ENCODE measurements around the gene HOXA3. TPM values are rescaled to one million over a fixed set of nuclear protein-coding genes. Genes with fewer than 3 reads are reported as not detected.

Gene HOXA3
- total and polyA plus RNA-seq, 9 of the 15 experiments (the other 6 are each of a cell fraction or from before 2014, with no cell fraction given), result 0.04 to 0.13 TPM; not detected in 7

GRCh38 chr7:27192546-27193334, 40.4 kb upstream of the HOXA3 start:
- Histone ChIP-seq H3K27ac (ENCODE audit: extremely low read depth, low read depth, low read length) (no peak overlapping the region), H3K9me1 (ENCODE audit: control insufficient read depth, insufficient read depth, low read length) (no peaks in the 10 kb centered on the region), H2AFZ (ENCODE audit: low read depth, low read length) (no peak overlapping the region), H3K36me3 (ENCODE audit: control insufficient read depth, insufficient read depth, low read length) (no peaks in the 10 kb centered on the region), H3K27me3 (ENCODE audit: control insufficient read depth in 2 of 2, insufficient read depth in 2 of 2, low read length in 2 of 2) (peaks cover 26 to 54% of the 10 kb centered on the region in 2 experiments), H4K20me1 (replicated peaks; ENCODE audit: control insufficient read depth, insufficient read depth, low read length) (no peaks in the 10 kb centered on the region), H3K4me3 (no peak overlapping the region), H3K9me3 (replicated peaks; ENCODE audit: control insufficient read depth, insufficient read depth, low read depth, low read length) (no peaks in the 10 kb centered on the region), H3K4me1 (replicated peaks in 1 of 2; ENCODE audit: control insufficient read depth in 2 of 2, insufficient read depth in 2 of 2, low read length in 2 of 2) (peaks cover 0 to 17% of the 10 kb centered on the region in 2 experiments; a peak in 2 of 5 replicates), H3K9ac (ENCODE audit: insufficient read depth in 1 of 2, low read depth in 2 of 2, low read length in 2 of 2) (no peak overlapping the region), H3K4me2 (ENCODE audit: insufficient read depth, low read length) (no peak overlapping the region), H3K79me2 (ENCODE audit: control insufficient read depth, insufficient read depth, low read length) (no peaks in the 10 kb centered on the region)
- intact Hi-C loops (cut with micrococcal nuclease), result no loop called here
- ATAC-seq (no peak), FAIRE-seq (no peak), DNase-seq (ENCODE audit: extremely low read depth in 1 of 4, low spot score in 3 of 4) (no peak)
- BruUV-seq (replicated peaks), result no TSS peak
- 41% methylated on average over 59 of the region's 78 CpGs for WGBS (ENCODE audit: insufficient coverage, low coverage, missing lambda C conversion rate)
- in situ Hi-C loops (cut with MboI), result no loop called here
- ChIA-PET CTCF (ENCODE audit: low intra/inter-chr PET ratio) (no interaction called here), POLR2A (no interaction called here)
- TF ChIP-seq GABPB1 (CRISPR knock-in tag; IDR thresholded peaks at IDR 0.05) (no peak), ZNF23 (CRISPR knock-in tag; IDR thresholded peaks at IDR 0.05) (no peak), RCOR1 (IDR thresholded peaks at IDR 0.05; ENCODE audit: borderline replicate concordance in 1 of 2, low read depth in 2 of 2, low read length in 2 of 2) (no peak), ATF7 (IDR thresholded peaks at IDR 0.05) (no peak), WHSC1 (IDR thresholded peaks at IDR 0.05; ENCODE audit: low read length) (no peak), NCOA1 (IDR thresholded peaks at IDR 0.05; ENCODE audit: low read depth) (no peak), PTBP1 (IDR thresholded peaks at IDR 0.05; ENCODE audit: low read depth, low read length) (no peak), ELF2 (CRISPR knock-in tag; IDR thresholded peaks at IDR 0.05) (no peak), GTF2A2 (tag; IDR thresholded peaks at IDR 0.05) (no peak), RBM14 (IDR thresholded peaks at IDR 0.05; ENCODE audit: borderline replicate concordance, insufficient read depth, low read depth, low read length) (no peak), SMARCC2 (IDR thresholded peaks at IDR 0.05; ENCODE audit: low read depth) (no peak), TARDBP (IDR thresholded peaks at IDR 0.05) (no peak), ETV5 (CRISPR knock-in tag; IDR thresholded peaks at IDR 0.05; ENCODE audit: low read depth) (no peak)
- TF ChIP-seq, protein P1, sequence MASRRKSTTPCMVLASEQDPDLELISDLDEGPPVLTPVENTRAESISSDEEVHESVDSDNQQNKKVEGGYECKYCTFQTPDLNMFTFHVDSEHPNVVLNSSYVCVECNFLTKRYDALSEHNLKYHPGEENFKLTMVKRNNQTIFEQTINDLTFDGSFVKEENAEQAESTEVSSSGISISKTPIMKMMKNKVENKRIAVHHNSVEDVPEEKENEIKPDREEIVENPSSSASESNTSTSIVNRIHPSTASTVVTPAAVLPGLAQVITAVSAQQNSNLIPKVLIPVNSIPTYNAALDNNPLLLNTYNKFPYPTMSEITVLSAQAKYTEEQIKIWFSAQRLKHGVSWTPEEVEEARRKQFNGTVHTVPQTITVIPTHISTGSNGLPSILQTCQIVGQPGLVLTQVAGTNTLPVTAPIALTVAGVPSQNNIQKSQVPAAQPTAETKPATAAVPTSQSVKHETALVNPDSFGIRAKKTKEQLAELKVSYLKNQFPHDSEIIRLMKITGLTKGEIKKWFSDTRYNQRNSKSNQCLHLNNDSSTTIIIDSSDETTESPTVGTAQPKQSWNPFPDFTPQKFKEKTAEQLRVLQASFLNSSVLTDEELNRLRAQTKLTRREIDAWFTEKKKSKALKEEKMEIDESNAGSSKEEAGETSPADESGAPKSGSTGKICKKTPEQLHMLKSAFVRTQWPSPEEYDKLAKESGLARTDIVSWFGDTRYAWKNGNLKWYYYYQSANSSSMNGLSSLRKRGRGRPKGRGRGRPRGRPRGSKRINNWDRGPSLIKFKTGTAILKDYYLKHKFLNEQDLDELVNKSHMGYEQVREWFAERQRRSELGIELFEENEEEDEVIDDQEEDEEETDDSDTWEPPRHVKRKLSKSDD (conservative IDR thresholded peaks at IDR 0.05; ENCODE audit: low read length), result no peak

Measured in K562 (cell line).